ENCODE measurements around the gene WBP4. TPM values are rescaled to one million over a fixed set of nuclear protein-coding genes. Genes with fewer than 3 reads are reported as not detected.

Gene WBP4
- total RNA-seq, 1 experiment from 2014 or later, result 7.2 TPM

DNA sequence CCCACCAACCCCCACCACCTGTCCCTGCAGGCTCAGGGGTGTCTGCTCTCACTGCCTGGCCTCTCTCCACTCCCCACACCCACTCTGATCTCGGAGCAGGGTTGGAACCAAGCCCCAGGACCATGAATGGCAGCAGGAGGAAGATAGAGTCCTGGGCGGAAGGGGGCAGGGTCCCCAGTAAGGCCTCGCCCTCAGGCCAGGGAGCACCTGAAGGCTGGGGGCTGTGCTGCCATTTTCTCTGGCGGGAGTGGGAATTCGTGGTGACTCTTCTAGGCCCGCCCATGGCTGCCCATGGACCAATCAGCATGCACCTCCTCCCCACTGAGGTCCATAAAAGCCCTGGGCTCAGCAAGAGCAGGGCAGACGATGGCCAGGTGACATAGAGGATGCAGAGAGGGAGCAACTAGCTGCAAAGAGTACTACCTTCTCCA lies 46.3 kb downstream of the WBP4 start:
- no peak overlapping the region for H2AFZ ChIP-seq (ENCODE audit: low read length)
- Mint-ChIP-seq H3K27me3 (ENCODE audit: low read depth) (no peaks in the 10 kb centered on the region), H3K4me3 (peak overlapping the region; percentile 32 to 69; a peak in 4 of 5 replicates), H3K27ac (no peak overlapping the region; a peak in 1 of 7 replicates), H3K9me3 (no peaks in the 10 kb centered on the region; a peak in 1 of 5 replicates), H3K4me1 (peaks cover 3 to 13% of the 10 kb centered on the region in 2 experiments), H3K36me3 (ENCODE audit: insufficient read depth in 1 of 3, low read depth in 3 of 3) (peaks cover 0 to 3% (median 0%) of the 10 kb centered on the region in 3 experiments; a peak in 2 of 7 replicates)
- TF ChIP-seq CTCF (conservative IDR thresholded peaks at IDR 0.05), result no peak
- H3K56ac ChIP-seq (ENCODE audit: insufficient read length, low read depth, low read length), result no peak overlapping the region
- no peak overlapping the region for H3K4ac ChIP-seq (ENCODE audit: low read depth, low read length)
- no peak overlapping the region for H3K23ac ChIP-seq (ENCODE audit: insufficient read length, low read depth, low read length)
- H2BK20ac ChIP-seq (ENCODE audit: low read depth, low read length, poor library complexity, severe bottlenecking), result no peak overlapping the region
- DNase-seq, result peak; percentile 93
- no peak overlapping the region for H3T11ph ChIP-seq (ENCODE audit: low read length)
- H3K14ac ChIP-seq (ENCODE audit: insufficient read depth, low read length), result no peak overlapping the region
- H3K18ac ChIP-seq (ENCODE audit: insufficient read length, low read depth, low read length), result peak overlapping the region; percentile 67
- WGBS (ENCODE audit: extremely low coverage, insufficient read length, low lambda C conversion rate), result no CpG with 5 or more reads among the region's 7 CpGs
- no peak overlapping the region for H3K9ac ChIP-seq (ENCODE audit: extremely low read depth, insufficient read length, low read length)
- H4K91ac ChIP-seq (ENCODE audit: insufficient read length, low read depth, low read length), result no peak overlapping the region
- no peak overlapping the region for H3K27ac ChIP-seq (ENCODE audit: insufficient read length, low read depth, low read length)
- no peak overlapping the region for H2BK12ac ChIP-seq (ENCODE audit: insufficient read length, low read depth, low read length)
- H2AK5ac ChIP-seq (ENCODE audit: insufficient read length, low read length), result no peak overlapping the region
- no peak overlapping the region for H2BK15ac ChIP-seq (ENCODE audit: low read depth, low read length)
- H2BK120ac ChIP-seq (ENCODE audit: low read depth, low read length, poor library complexity, severe bottlenecking), result no peak overlapping the region
- no peak overlapping the region for H4K5ac ChIP-seq (ENCODE audit: insufficient read length, low read depth, low read length)
- H3K4me1 ChIP-seq (ENCODE audit: insufficient read depth, low read length), result no peaks in the 10 kb centered on the region
- no peak overlapping the region for H4K8ac ChIP-seq (replicated peaks; ENCODE audit: insufficient read length, low read depth, low read length)
- H3K27me3 ChIP-seq (ENCODE audit: insufficient read depth, low read length), result no peaks in the 10 kb centered on the region
- no peaks in the 10 kb centered on the region for H3K79me2 ChIP-seq (ENCODE audit: insufficient read depth, low read length)
- H4K20me1 ChIP-seq (ENCODE audit: control insufficient read depth, insufficient read depth, insufficient read length), result no peaks in the 10 kb centered on the region
- no peak overlapping the region for H3K4me2 ChIP-seq (ENCODE audit: insufficient read depth, insufficient read length, low read length)
- no peaks in the 10 kb centered on the region for H3K9me3 ChIP-seq (ENCODE audit: control insufficient read depth, low read depth, low read length)
- no peak overlapping the region for H2BK5ac ChIP-seq (ENCODE audit: insufficient read length, low read length)
- no peaks in the 10 kb centered on the region for H3K23me2 ChIP-seq (ENCODE audit: insufficient read length, low read depth, low read length, poor library complexity, severe bottlenecking)
- H3K79me1 ChIP-seq (ENCODE audit: insufficient read depth, low read depth, low read length, poor library complexity, severe bottlenecking), result no peaks in the 10 kb centered on the region
